Measurements from ENCODE around the gene MAP1S. TPM values are rescaled to one million over a fixed set of nuclear protein-coding genes. Genes with fewer than 3 reads are reported as not detected.

Gene MAP1S
- total and polyA plus RNA-seq, 2 of the 8 experiments (the other 6 are each of a cell fraction or from before 2014, with no cell fraction given): 66.7 to 115 TPM

DNA sequence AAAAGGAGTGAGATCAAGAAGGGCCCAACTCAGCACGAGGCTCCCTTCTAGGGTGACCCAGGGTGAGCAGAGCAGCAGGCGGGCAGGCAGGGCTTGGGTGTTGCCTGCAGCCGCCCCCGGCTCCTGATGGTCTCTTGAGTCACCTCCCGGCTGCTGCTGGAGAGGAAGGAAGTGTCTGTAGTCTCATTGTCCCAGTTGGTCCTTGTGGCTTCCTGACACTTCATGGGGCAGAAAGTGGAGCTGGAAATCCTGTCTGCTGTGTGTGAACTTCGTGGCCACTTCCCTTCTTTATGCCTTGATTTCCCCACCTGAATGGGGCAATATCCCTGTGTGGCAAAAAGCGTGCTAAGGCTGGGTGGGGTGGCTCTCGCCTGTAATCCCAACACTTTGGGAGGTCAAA lies 2.5 kb downstream of the MAP1S start (continued):
- TF ChIP-seq TAF1 (IDR thresholded peaks at IDR 0.05; ENCODE audit: low read depth, low read length): no peak
